ENCODE results near the gene VEGFC.

The VEGFC gene

GRCh38 chr4:176755613-176756012 lies 37.1 kb downstream of the VEGFC start:
- FAIRE-seq (no peak), DNase-seq (ENCODE audit: insufficient read length, low spot score) (no peak)
- TF ChIP-seq POLR2A (IDR thresholded peaks at IDR 0.05; ENCODE audit: low read depth, low read length) (no peak), TAF1 (IDR thresholded peaks at IDR 0.05; ENCODE audit: low read depth, low read length) (no peak), POLR2AphosphoS5 (IDR thresholded peaks at IDR 0.05; ENCODE audit: low read depth, low read length) (no peak), POU2F2 (IDR thresholded peaks at IDR 0.05; ENCODE audit: low read depth, low read length) (no peak), PAX5 (IDR thresholded peaks at IDR 0.05; ENCODE audit: insufficient read depth, low read length, severe bottlenecking) (no peak), SPI1 (IDR thresholded peaks at IDR 0.05; ENCODE audit: low read depth, low read length) (no peak)

- FAIRE-seq: no peak
- DNase-seq (ENCODE audit: insufficient read length, low spot score): no peak
- no peak for TF ChIP-seq POU2F2 (IDR thresholded peaks at IDR 0.05; ENCODE audit: low read depth, low read length)
- no peak for TF ChIP-seq TAF1 (IDR thresholded peaks at IDR 0.05; ENCODE audit: low read depth, low read length)
- no peak for TF ChIP-seq POLR2A (IDR thresholded peaks at IDR 0.05; ENCODE audit: low read depth, low read length)
- TF ChIP-seq POLR2AphosphoS5 (IDR thresholded peaks at IDR 0.05; ENCODE audit: low read depth, low read length): no peak
- no peak for TF ChIP-seq SPI1 (IDR thresholded peaks at IDR 0.05; ENCODE audit: low read depth, low read length)
- no peak for TF ChIP-seq PAX5 (IDR thresholded peaks at IDR 0.05; ENCODE audit: insufficient read depth, low read length, severe bottlenecking)
Measured at GRCh38 chr4:176755001-176755400, 37.7 kb downstream of the VEGFC start.

GRCh38 chr4:176753049-176753448 lies 39.7 kb downstream of the VEGFC start:
- TF ChIP-seq PAX5 (IDR thresholded peaks at IDR 0.05; ENCODE audit: insufficient read depth, low read length, severe bottlenecking) (no peak), SPI1 (IDR thresholded peaks at IDR 0.05; ENCODE audit: low read depth, low read length) (no peak), TAF1 (IDR thresholded peaks at IDR 0.05; ENCODE audit: low read depth, low read length) (no peak), POLR2A (IDR thresholded peaks at IDR 0.05; ENCODE audit: low read depth, low read length) (no peak), POU2F2 (IDR thresholded peaks at IDR 0.05; ENCODE audit: low read depth, low read length) (no peak), POLR2AphosphoS5 (IDR thresholded peaks at IDR 0.05; ENCODE audit: low read depth, low read length) (no peak)
- DNase-seq (ENCODE audit: insufficient read length, low spot score) (no peak), FAIRE-seq (no peak)

GRCh38 chr4:176752191-176752749 lies 40.5 kb downstream of the VEGFC start:
- no peak for FAIRE-seq
- TF ChIP-seq PAX5 (IDR thresholded peaks at IDR 0.05; ENCODE audit: insufficient read depth, low read length, severe bottlenecking): no peak
- no peak for TF ChIP-seq POLR2AphosphoS5 (IDR thresholded peaks at IDR 0.05; ENCODE audit: low read depth, low read length)
- no peak for TF ChIP-seq POLR2A (IDR thresholded peaks at IDR 0.05; ENCODE audit: low read depth, low read length)
- TF ChIP-seq POU2F2 (IDR thresholded peaks at IDR 0.05; ENCODE audit: low read depth, low read length): no peak
- no peak for TF ChIP-seq TAF1 (IDR thresholded peaks at IDR 0.05; ENCODE audit: low read depth, low read length)
- no peak for TF ChIP-seq SPI1 (IDR thresholded peaks at IDR 0.05; ENCODE audit: low read depth, low read length)

GRCh38 chr4:176751061-176751460 lies 41.7 kb downstream of the VEGFC start:
- TF ChIP-seq SPI1 (IDR thresholded peaks at IDR 0.05; ENCODE audit: low read depth, low read length): no peak
- TF ChIP-seq POU2F2 (IDR thresholded peaks at IDR 0.05; ENCODE audit: low read depth, low read length): no peak
- TF ChIP-seq POLR2A (IDR thresholded peaks at IDR 0.05; ENCODE audit: low read depth, low read length): no peak
- no peak for TF ChIP-seq PAX5 (IDR thresholded peaks at IDR 0.05; ENCODE audit: insufficient read depth, low read length, severe bottlenecking)
- TF ChIP-seq TAF1 (IDR thresholded peaks at IDR 0.05; ENCODE audit: low read depth, low read length): no peak
- TF ChIP-seq POLR2AphosphoS5 (IDR thresholded peaks at IDR 0.05; ENCODE audit: low read depth, low read length): no peak
- DNase-seq (ENCODE audit: insufficient read length, low spot score) (no peak), FAIRE-seq (no peak)

More at GRCh38 chr4:176752191-176752749, 40.5 kb downstream of the VEGFC start:
- no peak for DNase-seq (ENCODE audit: insufficient read length, low spot score)

GRCh38 chr4:176746846-176747245 lies 45.9 kb downstream of the VEGFC start:
- no peak for TF ChIP-seq POU2F2 (IDR thresholded peaks at IDR 0.05; ENCODE audit: low read depth, low read length)
- no peak for TF ChIP-seq POLR2A (IDR thresholded peaks at IDR 0.05; ENCODE audit: low read depth, low read length)
- TF ChIP-seq PAX5 (IDR thresholded peaks at IDR 0.05; ENCODE audit: insufficient read depth, low read length, severe bottlenecking): no peak
- TF ChIP-seq TAF1 (IDR thresholded peaks at IDR 0.05; ENCODE audit: low read depth, low read length): no peak
- no peak for TF ChIP-seq POLR2AphosphoS5 (IDR thresholded peaks at IDR 0.05; ENCODE audit: low read depth, low read length)
- TF ChIP-seq SPI1 (IDR thresholded peaks at IDR 0.05; ENCODE audit: low read depth, low read length): no peak
- FAIRE-seq (no peak), DNase-seq (ENCODE audit: insufficient read length, low spot score) (no peak)

- DNase-seq (ENCODE audit: insufficient read length, low spot score) (no peak), FAIRE-seq (no peak)
- TF ChIP-seq SPI1 (IDR thresholded peaks at IDR 0.05; ENCODE audit: low read depth, low read length) (no peak), POLR2AphosphoS5 (IDR thresholded peaks at IDR 0.05; ENCODE audit: low read depth, low read length) (no peak), TAF1 (IDR thresholded peaks at IDR 0.05; ENCODE audit: low read depth, low read length) (no peak), PAX5 (IDR thresholded peaks at IDR 0.05; ENCODE audit: insufficient read depth, low read length, severe bottlenecking) (no peak), POLR2A (IDR thresholded peaks at IDR 0.05; ENCODE audit: low read depth, low read length) (no peak), POU2F2 (IDR thresholded peaks at IDR 0.05; ENCODE audit: low read depth, low read length) (no peak)
Measured at GRCh38 chr4:176745902-176746301, 46.8 kb downstream of the VEGFC start.

- FAIRE-seq (no peak), DNase-seq (ENCODE audit: insufficient read length, low spot score) (no peak)
- TF ChIP-seq POU2F2 (IDR thresholded peaks at IDR 0.05; ENCODE audit: low read depth, low read length) (no peak), PAX5 (IDR thresholded peaks at IDR 0.05; ENCODE audit: insufficient read depth, low read length, severe bottlenecking) (no peak), POLR2AphosphoS5 (IDR thresholded peaks at IDR 0.05; ENCODE audit: low read depth, low read length) (no peak), TAF1 (IDR thresholded peaks at IDR 0.05; ENCODE audit: low read depth, low read length) (no peak), SPI1 (IDR thresholded peaks at IDR 0.05; ENCODE audit: low read depth, low read length) (no peak), POLR2A (IDR thresholded peaks at IDR 0.05; ENCODE audit: low read depth, low read length) (no peak)
Measured at GRCh38 chr4:176744091-176744490, 48.6 kb downstream of the VEGFC start.

- DNase-seq (ENCODE audit: insufficient read length, low spot score) (no peak), FAIRE-seq (no peak)
- no peak for TF ChIP-seq PAX5 (IDR thresholded peaks at IDR 0.05; ENCODE audit: insufficient read depth, low read length, severe bottlenecking)
- no peak for TF ChIP-seq TAF1 (IDR thresholded peaks at IDR 0.05; ENCODE audit: low read depth, low read length)
- no peak for TF ChIP-seq POLR2A (IDR thresholded peaks at IDR 0.05; ENCODE audit: low read depth, low read length)
- TF ChIP-seq POU2F2 (IDR thresholded peaks at IDR 0.05; ENCODE audit: low read depth, low read length): no peak
- no peak for TF ChIP-seq POLR2AphosphoS5 (IDR thresholded peaks at IDR 0.05; ENCODE audit: low read depth, low read length)
- TF ChIP-seq SPI1 (IDR thresholded peaks at IDR 0.05; ENCODE audit: low read depth, low read length): no peak
Measured at GRCh38 chr4:176742211-176742610, 50.5 kb downstream of the VEGFC start.

Measured in GM12891 (cell line).